Left cardiac atrium (tissue), 4 donors: Measurements from ENCODE around the gene PCYT1A. TPM values are rescaled to one million over a fixed set of nuclear protein-coding genes. Genes with fewer than 3 reads are reported as not detected.
"Not testable (repeated sequence)": the region's sequence is repeated elsewhere in the genome, so short reads cannot be mapped to it uniquely, and the experiment has no call there.

Experiments used
- ATAC-seq, 2 donors: fragments of 200-7000 bp; cut with Tn5 transposase; one replicate each; pipeline ENCODE4 v1.9.1; 2020; ENCODE audit warnings: mild to moderate bottlenecking in 2 of 2, moderate library complexity in 2 of 2
- DNase-seq: peaks from one replicate; pipeline ENCODE4 v3.0.0-alpha.2; 2020
- intact Hi-C, 2 donors: fragments of 100-400 bp; cut with DNase I; formaldehyde crosslinking; loops; one replicate each; pipeline versions ENCODE4 v1.14.1 to v1.15.1; 2022 to 2023
- total RNA-seq, 2 donors: library from RNA; stranded (reverse); fragmentation: NEBNext Ultra II Directional; extraction: Animal tissue kit (Norgen Biotek cat#: 25700); gene quantifications; one replicate each; pipeline ENCODE4 v1.2.1, GENCODE V29; 2021
- donor health status: DM: no; HTN: yes; CAD: no.
- donor health status: DM: no; HTN: yes; CAD: no; lungs with severe emphysema.
- donor health status: DM: yes; HTN: yes; CAD: no.
- donor health status: Dilated cardiomyopathy.

PCYT1A gene
- total RNA-seq, 2 donors from 2014 or later = 71.7 to 83.9 TPM

GRCh38 chr3:196203846-196204245, 83.7 kb downstream of the PCYT1A start:
- no peak for DNase-seq
- intact Hi-C loops = no loop called here
- ATAC-seq = no peak

- DNase-seq (peak; percentile 56), ATAC-seq (peak; percentile 59 to 60)
These were observed 85.0 kb downstream of the PCYT1A start for GRCh38 chr3:196202516-196202970.

GRCh38 chr3:196198771-196199753, 88.5 kb downstream of the PCYT1A start:
- no peak for DNase-seq
- peak in 1 of 2 donors; percentile 25 for ATAC-seq
- intact Hi-C loops = loop anchor here (5.0 kb wide), 2 partner anchors 127 to 172 kb away; no protein-coding TSS in a partner anchor

More at GRCh38 chr3:196202516-196202970, 85.0 kb downstream of the PCYT1A start:
- intact Hi-C loops = no loop called here

- ATAC-seq = no peak
These were observed 89.3 kb downstream of the PCYT1A start for GRCh38 chr3:196198081-196198675.

DNA sequence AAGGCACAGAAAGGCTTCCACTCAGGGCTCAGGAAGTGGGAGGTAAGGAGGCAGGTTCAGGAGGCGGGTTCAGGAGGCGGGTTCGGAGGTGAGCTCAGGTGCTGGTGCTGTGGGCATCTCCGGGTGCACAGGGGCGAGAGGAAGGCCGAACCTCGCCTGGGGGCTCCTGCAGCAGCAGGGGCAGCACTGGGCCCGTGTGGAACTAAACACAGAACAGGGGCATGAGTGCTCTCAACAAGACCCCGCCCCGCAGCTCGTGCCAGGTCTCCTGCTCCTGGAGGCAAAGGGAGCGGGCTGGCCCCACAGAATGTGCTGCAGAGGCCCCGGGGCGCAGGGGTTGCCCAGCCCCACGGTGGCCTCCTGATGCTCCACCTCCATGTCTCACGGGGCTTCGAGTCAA, 90.0 kb downstream of the PCYT1A start:
- DNase-seq = no peak
- intact Hi-C loops = loop anchor here (2.0 to 5.0 kb wide), 3 partner anchors 125 to 170 kb away; no protein-coding TSS in a partner anchor
- no peak for ATAC-seq

More at GRCh38 chr3:196198081-196198675, 89.3 kb downstream of the PCYT1A start:
- intact Hi-C loops = loop anchor here (5.0 kb wide), 2 partner anchors 126 to 171 kb away; no protein-coding TSS in a partner anchor
- DNase-seq = no peak

GRCh38 chr3:196195664-196196265, 91.8 kb downstream of the PCYT1A start:
- ATAC-seq (no peak), DNase-seq (no peak)
- intact Hi-C loops = loop anchor here (2.0 to 5.0 kb wide), 3 partner anchors 123 to 168 kb away; no protein-coding TSS in a partner anchor

- DNase-seq = no peak
- no peak for ATAC-seq
- intact Hi-C loops = no loop called here
These were observed 93.0 kb downstream of the PCYT1A start for GRCh38 chr3:196194542-196194915.

- DNase-seq (peak; percentile 72), ATAC-seq (peak; percentile 79 to 83)
- intact Hi-C loops = no loop called here
These were observed 93.6 kb downstream of the PCYT1A start for GRCh38 chr3:196193736-196194541.

DNA sequence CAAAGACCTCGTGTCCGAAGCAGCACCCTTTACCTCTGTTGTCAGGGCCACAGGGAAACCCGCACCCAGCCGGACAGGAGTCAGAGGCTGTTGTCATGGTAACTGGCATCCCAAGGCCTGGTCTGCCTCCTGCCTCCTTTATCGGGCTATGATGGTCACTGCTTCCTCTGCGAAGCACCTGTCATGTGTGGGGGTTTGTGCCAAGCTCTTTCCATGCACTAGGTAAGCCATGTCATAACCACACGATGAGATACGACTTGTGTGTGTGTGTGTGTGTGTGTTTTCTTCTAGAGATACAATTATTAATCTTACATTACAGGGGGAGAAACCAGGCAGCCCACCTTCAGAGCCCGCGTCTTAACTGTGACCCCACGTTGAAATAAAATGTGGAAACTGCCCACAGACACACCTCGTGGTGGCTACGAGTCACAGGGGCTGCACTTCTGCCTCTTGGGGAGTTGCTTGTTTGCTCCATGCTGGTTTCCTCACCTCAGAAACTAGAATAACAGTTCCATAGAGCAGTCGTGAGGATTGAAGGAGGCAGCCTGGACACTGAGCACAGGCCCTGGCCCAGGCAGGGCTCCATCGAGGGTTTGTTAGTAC, 94.3 kb downstream of the PCYT1A start:
- no peak for DNase-seq
- intact Hi-C loops = no loop called here
- no peak for ATAC-seq

GRCh38 chr3:196192524-196193051, 94.9 kb downstream of the PCYT1A start:
- DNase-seq (peak; percentile 62), ATAC-seq (peak; percentile 24 to 52)
- intact Hi-C loops = no loop called here

DNA sequence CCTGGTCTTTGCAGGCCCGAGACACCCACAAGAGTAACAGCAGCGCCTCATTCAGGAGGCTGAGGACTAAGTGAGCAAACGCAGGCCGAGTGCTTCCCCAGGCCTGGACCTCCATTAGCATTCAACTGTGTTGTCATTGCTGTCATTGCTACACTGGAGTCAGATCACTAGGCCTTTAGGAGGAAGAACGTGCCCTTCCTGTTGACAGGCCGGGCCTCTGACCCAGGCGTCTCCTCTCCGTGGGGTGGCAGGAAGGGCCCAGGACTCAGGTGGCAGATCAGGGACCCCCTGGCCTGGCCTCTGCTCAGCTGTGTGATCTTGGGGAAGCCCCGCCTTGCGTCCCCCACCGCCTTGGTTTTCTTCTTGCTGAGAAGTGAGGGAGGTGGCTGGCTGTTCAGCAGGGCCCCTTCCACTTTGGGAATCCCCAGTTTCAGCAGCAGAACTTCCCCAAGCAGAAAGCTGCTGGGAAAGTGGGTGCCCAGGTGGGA, 95.4 kb downstream of the PCYT1A start:
- intact Hi-C loops = no loop called here
- no peak for DNase-seq

DNA sequence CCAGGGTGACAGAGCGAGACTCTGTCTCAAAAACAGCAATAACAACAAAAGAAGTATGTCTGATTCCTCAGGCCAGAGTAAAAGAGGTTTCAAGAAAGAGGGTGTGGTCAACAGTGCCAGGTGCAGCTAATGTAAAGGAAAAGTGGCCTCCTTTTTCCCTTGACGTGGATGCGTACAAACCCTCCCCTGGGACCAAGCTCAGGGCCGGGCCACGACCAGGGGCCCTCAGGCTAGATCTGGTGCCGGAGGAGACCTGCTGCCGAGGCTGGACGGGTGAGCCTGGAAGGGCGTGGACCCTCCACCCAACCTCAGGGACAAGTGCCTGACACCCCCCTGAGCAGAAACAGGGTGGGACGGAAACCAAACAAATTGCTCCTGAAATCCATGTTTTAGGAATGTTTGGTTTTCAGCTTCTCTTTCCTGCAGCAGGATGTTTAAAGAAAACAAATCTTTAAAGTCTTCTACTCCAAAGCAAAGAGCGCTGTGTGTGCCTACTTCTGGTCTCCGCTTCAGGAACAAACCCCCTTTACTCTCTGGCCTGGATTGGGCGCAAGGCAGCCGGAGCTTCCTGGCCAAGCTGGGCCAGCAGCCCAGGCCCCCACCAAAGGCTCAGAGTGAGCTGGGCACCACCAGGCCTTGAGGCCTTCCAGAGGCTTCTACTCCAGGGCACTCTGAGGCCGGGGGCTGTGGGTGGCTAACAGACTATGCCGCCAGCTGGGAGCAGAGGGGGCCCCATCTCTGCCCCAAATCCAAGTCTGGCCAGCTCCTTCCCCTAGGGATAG, 97.8 kb downstream of the PCYT1A start:
- intact Hi-C loops = no loop called here
- ATAC-seq = no peak
- DNase-seq = no peak

More for the DNA sequence above, 95.4 kb downstream of the PCYT1A start:
- no peak for ATAC-seq

GRCh38 chr3:196186651-196187573, 100.6 kb downstream of the PCYT1A start:
- ATAC-seq = peak; percentile 23 to 68
- no peak for DNase-seq
- intact Hi-C loops = no loop called here

DNA sequence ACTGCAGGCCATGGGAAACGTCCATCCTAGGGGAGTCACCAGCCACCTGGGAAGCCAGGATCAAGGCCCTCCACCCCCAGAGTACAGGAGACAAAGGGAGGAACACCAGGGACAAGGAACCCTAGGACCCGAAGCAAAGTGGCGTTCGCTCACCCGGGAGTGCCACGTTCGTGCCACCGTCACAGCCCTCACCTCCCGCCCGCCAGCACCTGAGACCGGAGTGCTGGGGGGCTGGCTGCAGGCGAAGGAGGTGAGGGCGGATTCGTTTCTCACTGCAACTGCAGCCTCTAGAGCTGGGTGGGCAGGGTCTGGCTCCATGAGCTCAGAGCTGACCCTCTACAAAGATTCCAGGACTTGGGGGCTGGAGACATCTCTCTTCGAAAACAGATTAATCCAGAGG, 102.6 kb downstream of the PCYT1A start:
- ATAC-seq = no peak
- intact Hi-C loops = no loop called here
- no peak for DNase-seq

DNA sequence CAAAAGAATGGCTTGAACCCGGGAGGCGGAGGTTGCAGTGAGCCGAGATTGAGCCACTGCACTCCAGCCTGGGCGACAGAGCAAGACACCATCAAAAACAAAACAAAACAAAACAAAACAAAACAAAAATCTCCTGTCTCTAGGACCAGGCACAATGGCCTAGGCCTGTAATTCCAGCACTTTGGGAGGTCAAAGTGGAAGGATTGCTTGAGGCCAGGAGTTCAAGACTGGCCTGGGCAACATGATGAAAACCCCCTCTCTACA, 103.4 kb downstream of the PCYT1A start:
- intact Hi-C loops, DNase-seq, ATAC-seq: not testable (repeated sequence)

GRCh38 chr3:196181127-196181546, 106.4 kb downstream of the PCYT1A start:
- ATAC-seq = no peak
- intact Hi-C loops = no loop called here
- no peak for DNase-seq
